GM12878 (cell line): ENCODE data around the gene OTX2.

Experiments
- BRCA1 ChIP-seq: IDR thresholded peaks from 2 replicates; pipeline ENCODE4 v1.6.1; 2011; ENCODE audit warnings: low read depth, low read length, improper control_type of control experiment
- CREB1 ChIP-seq: IDR thresholded peaks from 2 replicates; pipeline ENCODE4 v1.6.1; 2012; ENCODE audit warnings: low read depth, mild to moderate bottlenecking, inconsistent platforms
- CTCF ChIP-seq, 3 experiments: IDR thresholded peaks in 2 of 3; conservative IDR thresholded peaks in 1 of 3; 2 replicates each; pipeline ENCODE4 v1.5.1; 2011; ENCODE audit warnings: low read depth in 3 of 3, low read length in 3 of 3, mild to moderate bottlenecking in 3 of 3, control low read depth in 2 of 3, moderate library complexity in 2 of 3, inconsistent platforms in 1 of 3, mixed read lengths in 1 of 3; ENCODE audit not compliant: control insufficient read depth in 2 of 3, insufficient read depth in 1 of 3; ENCODE audit errors: extremely low read depth in 1 of 3
- ESRRA ChIP-seq: IDR thresholded peaks from 2 replicates; pipeline ENCODE4 v1.6.1; 2012; ENCODE audit warnings: mild to moderate bottlenecking, low read length, improper control_type of control experiment
- POLR2A ChIP-seq: IDR thresholded peaks from 2 replicates; pipeline ENCODE4 v1.6.1; 2011; ENCODE audit warnings: low read depth, mild to moderate bottlenecking, low read length
- RBBP5 ChIP-seq: fragments of 200-600 bp; sonication (generic); conservative IDR thresholded peaks from 2 replicates; pipeline ENCODE4 v1.6.1; 2016
- RCOR1 ChIP-seq: conservative IDR thresholded peaks from 2 replicates; pipeline ENCODE4 v1.6.1; 2012; ENCODE audit warnings: low read depth, low read length, improper control_type of control experiment
- STAT1 ChIP-seq: fragments of 450-650 bp; conservative IDR thresholded peaks from 2 replicates; pipeline ENCODE4 v1.6.1; 2014; ENCODE audit warnings: antibody characterized with exemption, mild to moderate bottlenecking
- YY1 ChIP-seq: IDR thresholded peaks from 2 replicates; pipeline ENCODE4 v1.6.1; 2011; ENCODE audit warnings: low read depth, mild to moderate bottlenecking, low read length
- ZNF274 ChIP-seq: IDR thresholded peaks from one replicate; pipeline ENCODE4 v1.8.0; 2011; ENCODE audit not compliant: insufficient read length, insufficient read depth

- no peak for TF ChIP-seq RCOR1
- no peak for TF ChIP-seq CTCF (IDR thresholded peaks at IDR 0.05 in 2 of 3, conservative IDR thresholded peaks at IDR 0.05 in 1 of 3; ENCODE audit: control insufficient read depth in 2 of 3, extremely low read depth in 1 of 3, insufficient read depth in 1 of 3, low read depth in 3 of 3, low read length in 3 of 3)
- no peak for TF ChIP-seq YY1
- TF ChIP-seq CREB1, result no peak
- TF ChIP-seq STAT1, result no peak
- no peak for TF ChIP-seq RBBP5
- TF ChIP-seq POLR2A, result no peak
- TF ChIP-seq ESRRA, result no peak
- no peak for TF ChIP-seq BRCA1
- no peak for TF ChIP-seq ZNF274
Measured at GRCh38 chr14:56808110-56808382, 2.2 kb downstream of the OTX2 start.
